Nephron progenitor cell (in vitro differentiated cells): Measurements from ENCODE around the gene RASGEF1C.

ENCODE experiments used
- DNase-seq: peaks from one replicate; pipeline ENCODE4 v3.0.0; 2021
- H3K27ac Mint-ChIP-seq: 2 replicates; pipeline ENCODE4 v1.8.0; 2021; ENCODE audit warnings: mild to moderate bottlenecking, moderate library complexity, mixed read lengths
- H3K27me3 Mint-ChIP-seq: 2 replicates; pipeline ENCODE4 v1.8.0; 2021; ENCODE audit warnings: mild to moderate bottlenecking, low read depth, mixed read lengths; ENCODE audit not compliant: poor library complexity
- H3K36me3 Mint-ChIP-seq: 2 replicates; pipeline ENCODE4 v1.8.0; 2021; ENCODE audit warnings: low read depth, mixed read lengths
- H3K4me1 Mint-ChIP-seq: 2 replicates; pipeline ENCODE4 v1.8.0; 2021; ENCODE audit warnings: mixed read lengths
- H3K4me3 Mint-ChIP-seq: 2 replicates; pipeline ENCODE4 v1.8.0; 2021; ENCODE audit warnings: mild to moderate bottlenecking, moderate library complexity, mixed read lengths
- H3K9me3 Mint-ChIP-seq: 2 replicates; pipeline ENCODE4 v1.8.0; 2021; ENCODE audit warnings: mild to moderate bottlenecking, moderate library complexity, mixed read lengths
- TF ChIP-seq, protein P1 (sequence below): fragments of 200-600 bp; sonication (generic); IDR thresholded peaks from 2 replicates; pipeline ENCODE4 v1.5.0; 2021; ENCODE audit warnings: antibody characterized with exemption

RASGEF1C gene

DNA sequence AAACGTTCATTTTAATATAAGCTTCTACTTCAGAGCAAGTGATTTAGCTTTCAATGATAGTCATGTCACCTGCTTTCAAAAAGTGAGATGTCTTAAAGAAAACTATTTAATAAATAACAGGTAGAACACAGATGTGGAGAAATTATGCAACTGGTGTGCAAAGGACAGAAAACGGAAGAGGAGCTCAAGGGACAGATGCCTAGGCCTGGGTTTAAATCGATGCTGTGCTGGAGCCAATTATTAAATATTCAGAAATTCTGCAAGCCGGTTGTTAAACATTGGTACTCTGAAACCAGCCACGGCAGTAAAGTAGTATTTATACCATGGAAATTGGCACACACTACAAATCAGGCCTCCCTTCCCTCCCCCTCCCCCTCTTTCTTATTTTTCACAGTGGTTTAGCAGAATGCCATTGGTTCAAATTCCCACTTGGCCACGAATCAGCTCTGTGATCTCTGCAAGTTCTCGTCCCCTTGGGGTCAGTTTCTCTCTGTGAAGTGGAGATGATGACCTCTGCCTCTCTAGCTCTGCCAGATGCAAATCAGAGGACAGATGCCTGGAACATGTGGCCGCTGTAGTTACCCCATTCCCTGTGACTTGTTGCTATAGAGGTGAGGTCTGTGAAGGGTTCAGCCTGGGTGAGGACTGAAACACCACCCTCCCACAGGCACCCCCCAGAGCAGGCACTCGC lies 131.3 kb downstream of the RASGEF1C start:
- H3K27me3 Mint-ChIP-seq = peaks cover 20% of the 10 kb centered on the region
- no peaks in the 10 kb centered on the region for H3K36me3 Mint-ChIP-seq
- TF ChIP-seq, protein P1, sequence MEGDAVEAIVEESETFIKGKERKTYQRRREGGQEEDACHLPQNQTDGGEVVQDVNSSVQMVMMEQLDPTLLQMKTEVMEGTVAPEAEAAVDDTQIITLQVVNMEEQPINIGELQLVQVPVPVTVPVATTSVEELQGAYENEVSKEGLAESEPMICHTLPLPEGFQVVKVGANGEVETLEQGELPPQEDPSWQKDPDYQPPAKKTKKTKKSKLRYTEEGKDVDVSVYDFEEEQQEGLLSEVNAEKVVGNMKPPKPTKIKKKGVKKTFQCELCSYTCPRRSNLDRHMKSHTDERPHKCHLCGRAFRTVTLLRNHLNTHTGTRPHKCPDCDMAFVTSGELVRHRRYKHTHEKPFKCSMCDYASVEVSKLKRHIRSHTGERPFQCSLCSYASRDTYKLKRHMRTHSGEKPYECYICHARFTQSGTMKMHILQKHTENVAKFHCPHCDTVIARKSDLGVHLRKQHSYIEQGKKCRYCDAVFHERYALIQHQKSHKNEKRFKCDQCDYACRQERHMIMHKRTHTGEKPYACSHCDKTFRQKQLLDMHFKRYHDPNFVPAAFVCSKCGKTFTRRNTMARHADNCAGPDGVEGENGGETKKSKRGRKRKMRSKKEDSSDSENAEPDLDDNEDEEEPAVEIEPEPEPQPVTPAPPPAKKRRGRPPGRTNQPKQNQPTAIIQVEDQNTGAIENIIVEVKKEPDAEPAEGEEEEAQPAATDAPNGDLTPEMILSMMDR = no peak
- H3K4me1 Mint-ChIP-seq = peaks cover 5% of the 10 kb centered on the region
- no peak overlapping the region for H3K27ac Mint-ChIP-seq
- H3K4me3 Mint-ChIP-seq = no peak overlapping the region
- no peak for DNase-seq
- peaks cover 30% of the 10 kb centered on the region for H3K9me3 Mint-ChIP-seq

DNA sequence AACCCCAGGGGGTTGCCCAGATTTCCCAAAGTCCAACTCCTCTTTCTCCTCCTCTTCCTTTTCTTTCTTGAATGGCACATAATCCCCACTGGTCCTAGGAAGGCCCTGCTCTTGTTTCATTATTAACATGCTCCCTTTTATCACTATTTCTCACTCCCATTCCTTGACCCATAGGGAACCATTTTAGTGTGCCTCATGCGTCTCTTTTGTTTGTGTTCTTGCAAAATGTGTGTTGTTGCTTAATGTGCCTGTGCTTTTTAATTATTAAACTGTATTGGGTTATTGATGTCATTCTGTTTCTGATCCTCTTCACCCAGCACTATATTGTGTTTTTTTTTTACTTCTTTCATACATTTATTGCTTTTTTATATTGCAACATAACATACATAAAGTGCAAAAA lies 133.3 kb downstream of the RASGEF1C start:
- H3K36me3 Mint-ChIP-seq = peaks cover 4% of the 10 kb centered on the region
- no peak for DNase-seq
- no peaks in the 10 kb centered on the region for H3K4me1 Mint-ChIP-seq
- no peak overlapping the region for H3K4me3 Mint-ChIP-seq
- H3K27me3 Mint-ChIP-seq = peaks cover 28% of the 10 kb centered on the region
- peaks cover 38% of the 10 kb centered on the region for H3K9me3 Mint-ChIP-seq
- TF ChIP-seq, protein P1 = no peak
- no peak overlapping the region for H3K27ac Mint-ChIP-seq

DNA sequence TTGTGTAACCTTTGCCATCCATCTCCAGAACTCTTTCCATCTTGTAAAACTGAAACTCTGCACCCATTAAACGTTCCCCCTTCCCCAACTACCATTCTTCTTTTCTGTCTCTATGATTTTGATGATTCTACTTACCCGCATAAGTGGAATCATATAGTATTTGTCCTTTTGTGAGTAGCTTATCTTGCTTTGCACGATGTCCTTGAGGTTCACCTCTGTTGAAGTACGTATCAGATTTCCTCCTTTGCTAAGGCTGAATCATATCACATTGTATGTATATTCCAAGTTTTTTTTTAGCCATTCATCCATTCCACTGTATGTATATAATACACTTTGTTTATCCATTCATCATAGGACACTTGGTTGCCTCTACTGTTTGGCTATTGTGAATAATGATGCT lies 134.5 kb downstream of the RASGEF1C start:
- H3K27ac Mint-ChIP-seq = no peak overlapping the region
- H3K4me3 Mint-ChIP-seq = no peak overlapping the region
- peaks cover 8% of the 10 kb centered on the region for H3K4me1 Mint-ChIP-seq
- H3K36me3 Mint-ChIP-seq = peaks cover 4% of the 10 kb centered on the region
- peaks cover 28% of the 10 kb centered on the region for H3K27me3 Mint-ChIP-seq
- TF ChIP-seq, protein P1 = no peak
- H3K9me3 Mint-ChIP-seq = peaks cover 35% of the 10 kb centered on the region
- DNase-seq = no peak

DNA sequence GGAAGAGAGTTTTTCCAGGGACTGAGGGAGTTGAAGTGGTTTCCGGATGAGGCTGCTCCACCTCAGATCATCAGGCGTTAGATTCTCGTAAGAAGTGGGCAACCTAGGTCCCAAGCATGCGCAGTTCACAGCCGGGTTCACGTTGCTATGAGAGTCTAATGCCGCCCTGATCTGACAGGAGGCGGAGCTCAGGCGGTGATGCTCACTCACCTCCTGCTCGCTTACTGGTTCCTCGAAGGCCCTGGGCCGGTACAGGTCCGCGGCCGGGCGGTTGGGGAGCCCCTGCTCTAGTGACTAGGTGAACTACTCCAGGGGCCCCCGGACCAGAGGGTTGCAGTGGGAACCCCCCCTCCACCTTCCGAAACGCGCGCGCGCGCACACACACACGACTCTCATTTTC lies 136.5 kb downstream of the RASGEF1C start:
- Mint-ChIP-seq H3K27me3 (peaks cover 28% of the 10 kb centered on the region), H3K27ac (no peak overlapping the region), H3K4me3 (peak overlapping the region; percentile 58), H3K36me3 (peaks cover 8% of the 10 kb centered on the region), H3K4me1 (peaks cover 27% of the 10 kb centered on the region), H3K9me3 (peaks cover 20% of the 10 kb centered on the region)
- DNase-seq = no peak
- TF ChIP-seq, protein P1 = no peak

DNA sequence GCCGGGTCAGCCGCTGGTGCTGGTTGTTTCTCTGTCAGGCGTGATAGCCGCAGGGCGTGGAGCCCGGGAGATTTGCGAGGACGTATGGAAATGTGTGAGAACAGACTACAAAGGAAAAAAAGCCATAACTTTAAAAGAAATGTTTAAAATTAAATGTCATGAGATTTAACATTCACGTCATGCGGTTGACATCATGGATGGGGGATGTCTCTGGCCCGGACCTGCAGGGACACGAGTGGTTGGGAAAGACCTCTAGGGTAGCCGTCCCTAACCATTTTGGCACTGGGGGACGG lies 136.8 kb downstream of the RASGEF1C start:
- H3K4me3 Mint-ChIP-seq = peak overlapping the region; percentile 58
- DNase-seq = no peak
- TF ChIP-seq, protein P1 = no peak
- H3K27me3 Mint-ChIP-seq = peaks cover 28% of the 10 kb centered on the region
- H3K27ac Mint-ChIP-seq = no peak overlapping the region
- peaks cover 20% of the 10 kb centered on the region for H3K9me3 Mint-ChIP-seq
- H3K36me3 Mint-ChIP-seq = peaks cover 8% of the 10 kb centered on the region
- peaks cover 31% of the 10 kb centered on the region for H3K4me1 Mint-ChIP-seq

DNA sequence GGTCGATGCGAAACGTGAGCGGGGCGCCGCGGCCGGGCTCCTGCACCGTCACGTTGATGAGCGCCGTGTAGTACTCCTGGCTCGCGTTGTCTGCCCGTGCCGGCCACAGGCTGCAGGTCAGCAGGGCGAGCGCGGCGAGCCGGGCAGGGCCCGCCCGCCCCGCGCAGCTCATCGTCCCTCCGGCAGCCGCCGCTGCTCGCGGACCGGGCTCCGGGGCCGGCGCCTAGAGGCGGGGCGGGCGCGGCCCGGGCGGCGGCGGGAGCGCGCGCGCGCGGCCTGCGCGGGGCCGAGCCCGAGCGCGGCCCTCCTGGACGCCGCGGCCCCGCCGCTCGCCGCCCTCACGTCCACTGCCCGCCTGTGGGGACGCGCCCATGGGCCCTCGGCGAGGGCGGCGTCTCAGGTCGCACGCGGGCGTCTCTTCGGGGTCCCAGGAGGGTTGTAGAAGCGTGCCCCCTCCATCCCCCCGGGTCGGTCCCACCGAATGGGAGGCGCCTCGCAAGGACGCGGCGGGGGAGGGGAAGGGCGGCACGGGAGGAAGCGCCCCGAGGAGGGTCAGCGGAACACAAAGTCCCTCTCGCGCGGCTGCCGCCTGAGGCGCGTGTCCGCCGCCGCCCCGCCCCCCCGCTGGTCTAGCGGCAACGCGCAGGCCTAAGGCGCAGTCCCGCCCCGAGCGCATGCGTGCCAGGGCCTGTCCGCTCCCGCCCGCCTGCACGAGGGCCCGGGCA lies 137.3 kb downstream of the RASGEF1C start, which contains the start of gene RNF130:
TSS of gene RNF130 (minus strand) at position 229 of the 725 bp plus-strand sequence. CDS start at position 172, 57 bp downstream.
- DNase-seq = peak; percentile 95

More for the DNA sequence above, 137.3 kb downstream of the RASGEF1C start, which contains the start of gene RNF130:
- Mint-ChIP-seq H3K27ac (peak within 1 kb of the TSS; percentile 97), H3K36me3 (peaks cover 8% of the 10 kb centered on the region), H3K4me1 (peaks cover 33% of the 10 kb centered on the region), H3K27me3 (peaks cover 28% of the 10 kb centered on the region), H3K9me3 (peaks cover 20% of the 10 kb centered on the region), H3K4me3 (peak within 1 kb of the TSS; percentile 98)
- TF ChIP-seq, protein P1 = no peak
